Ishikawa (cell line): Measurements from ENCODE around the gene MYZAP.

Experiments
- CEBPB ChIP-seq: IDR thresholded peaks from 2 replicates; pipeline ENCODE4 v1.6.1; 2012
- CREB1 ChIP-seq: IDR thresholded peaks from 2 replicates; pipeline ENCODE4 v1.6.1; 2012; ENCODE audit warnings: low read depth
- EGR1 ChIP-seq: IDR thresholded peaks from 2 replicates; pipeline ENCODE4 v1.6.1; 2012
- EP300 ChIP-seq: IDR thresholded peaks from 2 replicates; pipeline ENCODE4 v1.6.1; 2012; ENCODE audit warnings: borderline replicate concordance
- FOXM1 ChIP-seq: IDR thresholded peaks from 2 replicates; pipeline ENCODE4 v1.6.1; 2012; ENCODE audit warnings: low read depth, borderline replicate concordance
- MAX ChIP-seq: IDR thresholded peaks from 2 replicates; pipeline ENCODE4 v1.6.1; 2012
- NFIC ChIP-seq: IDR thresholded peaks from 2 replicates; pipeline ENCODE4 v1.6.1; 2012
- RAD21 ChIP-seq: IDR thresholded peaks from 2 replicates; pipeline ENCODE4 v1.6.1; 2012; ENCODE audit warnings: low read depth
- REST ChIP-seq: IDR thresholded peaks from 2 replicates; pipeline ENCODE4 v1.6.1; 2012; ENCODE audit warnings: low read depth, mild to moderate bottlenecking
- TAF1 ChIP-seq: IDR thresholded peaks from 2 replicates; pipeline ENCODE4 v1.6.1; 2012; ENCODE audit warnings: low read depth, mild to moderate bottlenecking
- TCF12 ChIP-seq: IDR thresholded peaks from 2 replicates; pipeline ENCODE4 v1.6.1; 2012; ENCODE audit warnings: low read depth
- TEAD4 ChIP-seq: IDR thresholded peaks from 2 replicates; pipeline ENCODE4 v1.6.1; 2012
- USF1 ChIP-seq: IDR thresholded peaks from 2 replicates; pipeline ENCODE4 v1.6.1; 2012
- YY1 ChIP-seq: IDR thresholded peaks from 2 replicates; pipeline ENCODE4 v1.6.1; 2012; ENCODE audit warnings: low read depth
- ZBTB7A ChIP-seq: IDR thresholded peaks from 2 replicates; pipeline ENCODE4 v1.6.1; 2012; ENCODE audit warnings: low read depth

The MYZAP gene

GRCh38 chr15:57596301-57596855, 4.7 kb downstream of the MYZAP start:
- TF ChIP-seq YY1: no peak

- TF ChIP-seq EP300: no peak
- TF ChIP-seq FOXM1: no peak
- no peak for TF ChIP-seq TEAD4
- no peak for TF ChIP-seq MAX
- TF ChIP-seq RAD21: no peak
- no peak for TF ChIP-seq REST
- TF ChIP-seq TCF12: no peak
Observed at GRCh38 chr15:57596978-57597377, 5.3 kb downstream of the MYZAP start.

- TF ChIP-seq TAF1 (no peak), CREB1 (no peak), USF1 (no peak), NFIC (no peak), TCF12 (no peak)
Observed at GRCh38 chr15:57597431-57597830, 5.7 kb downstream of the MYZAP start.

- no peak for TF ChIP-seq TCF12
- TF ChIP-seq CREB1: no peak
- no peak for TF ChIP-seq RAD21
- TF ChIP-seq NFIC: no peak
- no peak for TF ChIP-seq TEAD4
- no peak for TF ChIP-seq EGR1
- TF ChIP-seq REST: no peak
- no peak for TF ChIP-seq ZBTB7A
- no peak for TF ChIP-seq USF1
- TF ChIP-seq YY1: no peak
- TF ChIP-seq TAF1: no peak
- no peak for TF ChIP-seq EP300
- TF ChIP-seq MAX: no peak
Observed at GRCh38 chr15:57598346-57598745, 6.6 kb downstream of the MYZAP start.

- no peak for TF ChIP-seq MAX
- no peak for TF ChIP-seq TCF12
- no peak for TF ChIP-seq CREB1
Observed at GRCh38 chr15:57599296-57599810, 7.6 kb downstream of the MYZAP start.

GRCh38 chr15:57600197-57600596, 8.5 kb downstream of the MYZAP start:
- no peak for TF ChIP-seq CREB1
- no peak for TF ChIP-seq TEAD4
- no peak for TF ChIP-seq USF1
- no peak for TF ChIP-seq ZBTB7A
- no peak for TF ChIP-seq NFIC
- no peak for TF ChIP-seq CEBPB
- TF ChIP-seq EP300: no peak
- no peak for TF ChIP-seq RAD21
